Measurements from ENCODE around the gene RLF.
"Not testable (repeated sequence)": the region's sequence is repeated elsewhere in the genome, so short reads cannot be mapped to it uniquely, and the experiment has no call there.

The RLF gene

DNA sequence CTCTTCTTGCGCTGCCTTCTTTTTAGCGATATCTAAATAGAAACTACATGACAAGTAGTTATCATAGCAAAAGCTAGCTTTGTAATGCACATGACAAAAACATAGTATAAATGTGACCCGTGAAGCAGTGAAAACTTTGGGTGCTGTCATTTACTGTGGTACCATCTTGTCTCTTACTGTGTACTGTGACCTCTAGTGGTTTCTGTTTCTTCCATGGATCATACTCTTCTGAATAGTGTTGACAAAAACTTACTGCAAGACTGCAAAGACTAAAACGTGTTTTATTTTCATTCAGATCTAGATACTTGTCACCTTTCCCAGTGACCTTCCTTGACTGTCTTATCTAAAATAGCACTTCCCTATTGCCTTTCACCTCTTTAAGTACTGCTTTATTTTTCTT, 6.1 kb downstream of the RLF start:
- Histone ChIP-seq H3K4me3 (ENCODE audit: low read depth, low read length, poor library complexity, severe bottlenecking) (no peak overlapping the region), H3K36me3 (ENCODE audit: insufficient read depth, low read length) (no peaks in the 10 kb centered on the region; the same call in 1 of the 2 replicates), H3K79me2 (ENCODE audit: insufficient read depth, low read length) (peaks cover 96% of the 10 kb centered on the region), H3K9ac (ENCODE audit: low read length) (no peak overlapping the region), H3K4me2 (ENCODE audit: low read length) (no peak overlapping the region), H3F3A (ENCODE audit: insufficient read depth, low read length) (peaks cover 5% of the 10 kb centered on the region; the same call in 1 of the 2 replicates), H3K9me3 (ENCODE audit: low read length) (no peaks in the 10 kb centered on the region), H3K9me2 (ENCODE audit: low read depth, low read length) (no peaks in the 10 kb centered on the region), H3K27ac (ENCODE audit: low read depth, low read length, poor library complexity, severe bottlenecking) (no peak overlapping the region), H3K27me3 (ENCODE audit: insufficient read depth, low read length) (no peaks in the 10 kb centered on the region), H4K20me1 (ENCODE audit: insufficient read depth, low read length) (peaks cover 10% of the 10 kb centered on the region; the same call in 1 of the 2 replicates), H2AFZ (ENCODE audit: low read length) (no peak overlapping the region), H3K4me1 (ENCODE audit: insufficient read depth, low read length, severe bottlenecking) (peaks cover 31% of the 10 kb centered on the region)
- TF ChIP-seq EZH2 (IDR thresholded peaks at IDR 0.05; ENCODE audit: borderline replicate concordance, low read length), result no peak
- TF ChIP-seq, protein P1, sequence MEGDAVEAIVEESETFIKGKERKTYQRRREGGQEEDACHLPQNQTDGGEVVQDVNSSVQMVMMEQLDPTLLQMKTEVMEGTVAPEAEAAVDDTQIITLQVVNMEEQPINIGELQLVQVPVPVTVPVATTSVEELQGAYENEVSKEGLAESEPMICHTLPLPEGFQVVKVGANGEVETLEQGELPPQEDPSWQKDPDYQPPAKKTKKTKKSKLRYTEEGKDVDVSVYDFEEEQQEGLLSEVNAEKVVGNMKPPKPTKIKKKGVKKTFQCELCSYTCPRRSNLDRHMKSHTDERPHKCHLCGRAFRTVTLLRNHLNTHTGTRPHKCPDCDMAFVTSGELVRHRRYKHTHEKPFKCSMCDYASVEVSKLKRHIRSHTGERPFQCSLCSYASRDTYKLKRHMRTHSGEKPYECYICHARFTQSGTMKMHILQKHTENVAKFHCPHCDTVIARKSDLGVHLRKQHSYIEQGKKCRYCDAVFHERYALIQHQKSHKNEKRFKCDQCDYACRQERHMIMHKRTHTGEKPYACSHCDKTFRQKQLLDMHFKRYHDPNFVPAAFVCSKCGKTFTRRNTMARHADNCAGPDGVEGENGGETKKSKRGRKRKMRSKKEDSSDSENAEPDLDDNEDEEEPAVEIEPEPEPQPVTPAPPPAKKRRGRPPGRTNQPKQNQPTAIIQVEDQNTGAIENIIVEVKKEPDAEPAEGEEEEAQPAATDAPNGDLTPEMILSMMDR (IDR thresholded peaks at IDR 0.05; ENCODE audit: low read length), result no peak; the same call in 1 of the 2 replicates

DNA sequence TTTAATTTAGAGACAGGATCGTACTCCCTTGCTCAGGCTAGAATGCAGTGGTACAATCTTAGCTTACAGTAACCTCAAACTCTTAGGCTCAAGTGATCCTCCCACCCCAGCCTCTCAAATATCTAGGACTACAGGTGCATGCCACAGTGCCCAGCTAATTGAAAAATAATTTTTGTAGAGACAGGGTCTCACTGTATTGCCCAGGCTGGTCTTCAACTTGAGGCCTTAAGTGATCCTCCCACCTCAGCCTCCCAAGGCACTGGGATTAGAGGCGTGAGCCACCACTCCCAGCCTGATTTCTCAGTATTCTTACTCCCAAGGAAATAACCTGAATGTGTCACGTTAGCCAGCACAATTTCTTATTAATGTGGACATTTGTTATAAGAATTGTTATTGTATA, 9.8 kb downstream of the RLF start:
- no peak for TF ChIP-seq EZH2 (IDR thresholded peaks at IDR 0.05; ENCODE audit: borderline replicate concordance, low read length)
- TF ChIP-seq, protein P1 (IDR thresholded peaks at IDR 0.05; ENCODE audit: low read length), result no peak
- peaks cover 8% of the 10 kb centered on the region; the same call in 1 of the 2 replicates for H4K20me1 ChIP-seq (ENCODE audit: insufficient read depth, low read length)
- H3F3A ChIP-seq (ENCODE audit: insufficient read depth, low read length), result peaks cover 5% of the 10 kb centered on the region; the same call in 1 of the 2 replicates

DNA sequence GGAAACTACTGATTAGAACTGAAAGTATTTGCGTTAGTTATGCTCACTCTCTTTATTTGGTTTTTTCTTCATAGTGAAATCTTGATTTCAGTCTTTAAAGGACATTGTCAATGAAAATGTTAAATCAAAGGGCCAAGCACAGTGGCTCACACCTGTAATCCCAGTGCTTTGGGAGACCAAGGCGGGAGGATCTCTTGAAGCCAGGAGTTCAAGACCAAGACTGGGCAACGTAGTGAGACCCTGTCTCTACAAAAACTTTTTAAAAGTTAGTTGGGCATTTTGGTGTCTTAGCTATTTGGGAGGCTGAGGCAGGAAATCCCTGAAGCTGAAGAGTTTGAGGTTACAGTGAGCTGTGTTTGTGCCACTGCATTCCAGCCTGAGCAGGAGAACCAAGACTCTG, 13.6 kb downstream of the RLF start:
- H3K27ac ChIP-seq (ENCODE audit: low read depth, low read length, poor library complexity, severe bottlenecking), result no peak overlapping the region
- H3K4me2 ChIP-seq (ENCODE audit: low read length), result no peak overlapping the region
- peaks cover 5% of the 10 kb centered on the region; the same call in 1 of the 2 replicates for H3F3A ChIP-seq (ENCODE audit: insufficient read depth, low read length)
- H3K4me3 ChIP-seq (ENCODE audit: low read depth, low read length, poor library complexity, severe bottlenecking), result no peak overlapping the region
- no peaks in the 10 kb centered on the region for H3K4me1 ChIP-seq (ENCODE audit: insufficient read depth, low read length, severe bottlenecking)
- no peak for TF ChIP-seq EZH2 (IDR thresholded peaks at IDR 0.05; ENCODE audit: borderline replicate concordance, low read length)
- TF ChIP-seq, protein P1 (IDR thresholded peaks at IDR 0.05; ENCODE audit: low read length), result no peak
- H3K9me2 ChIP-seq (ENCODE audit: low read depth, low read length), result no peaks in the 10 kb centered on the region
- H3K79me2 ChIP-seq (ENCODE audit: insufficient read depth, low read length), result peaks cover 100% of the 10 kb centered on the region
- peaks cover 8% of the 10 kb centered on the region; the same call in 1 of the 2 replicates for H4K20me1 ChIP-seq (ENCODE audit: insufficient read depth, low read length)
- H3K27me3 ChIP-seq (ENCODE audit: insufficient read depth, low read length), result no peaks in the 10 kb centered on the region
- H3K36me3 ChIP-seq (ENCODE audit: insufficient read depth, low read length), result no peaks in the 10 kb centered on the region
- H2AFZ ChIP-seq (ENCODE audit: low read length), result no peak overlapping the region
- no peaks in the 10 kb centered on the region for H3K9me3 ChIP-seq (ENCODE audit: low read length)
- H3K9ac ChIP-seq (ENCODE audit: low read length), result no peak overlapping the region

More for the DNA sequence above, 9.8 kb downstream of the RLF start:
- H3K4me1 ChIP-seq (ENCODE audit: insufficient read depth, low read length, severe bottlenecking), result no peaks in the 10 kb centered on the region
- no peaks in the 10 kb centered on the region for H3K36me3 ChIP-seq (ENCODE audit: insufficient read depth, low read length)
- H3K4me2 ChIP-seq (ENCODE audit: low read length), result no peak overlapping the region
- H3K9me2 ChIP-seq (ENCODE audit: low read depth, low read length), result no peaks in the 10 kb centered on the region
- H2AFZ ChIP-seq (ENCODE audit: low read length), result no peak overlapping the region
- H3K27ac ChIP-seq (ENCODE audit: low read depth, low read length, poor library complexity, severe bottlenecking), result no peak overlapping the region
- H3K27me3 ChIP-seq (ENCODE audit: insufficient read depth, low read length), result no peaks in the 10 kb centered on the region
- H3K9ac ChIP-seq (ENCODE audit: low read length), result no peak overlapping the region
- no peak overlapping the region for H3K4me3 ChIP-seq (ENCODE audit: low read depth, low read length, poor library complexity, severe bottlenecking)
- H3K9me3 ChIP-seq (ENCODE audit: low read length), result no peaks in the 10 kb centered on the region
- peaks cover 96% of the 10 kb centered on the region for H3K79me2 ChIP-seq (ENCODE audit: insufficient read depth, low read length)

DNA sequence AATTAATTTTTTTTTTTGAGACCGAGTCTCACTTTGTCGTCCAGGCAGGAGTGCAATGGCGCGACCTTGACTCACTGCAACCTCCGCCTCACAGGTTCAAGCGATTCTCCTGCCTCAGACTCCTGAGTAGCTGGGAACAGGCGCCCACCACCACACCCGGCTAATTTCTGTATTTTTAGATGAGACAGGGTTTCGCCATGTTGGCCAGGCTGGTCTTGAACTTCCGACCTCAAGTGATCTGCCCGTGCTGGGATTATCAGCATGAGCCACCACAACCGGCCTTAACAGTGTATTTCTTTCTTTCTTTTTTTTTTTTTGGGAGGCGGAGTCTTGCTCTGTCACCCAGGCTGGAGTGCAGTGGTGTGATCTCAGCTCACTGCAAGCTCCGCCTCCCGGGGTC, 15.8 kb downstream of the RLF start:
- H3K79me2 ChIP-seq (ENCODE audit: insufficient read depth, low read length), result peaks cover 100% of the 10 kb centered on the region
- H3K36me3 ChIP-seq (ENCODE audit: insufficient read depth, low read length); H4K20me1 ChIP-seq (ENCODE audit: insufficient read depth, low read length); H3K9me3 ChIP-seq (ENCODE audit: low read length); H3K9ac ChIP-seq (ENCODE audit: low read length); H3F3A ChIP-seq (ENCODE audit: insufficient read depth, low read length); H3K4me1 ChIP-seq (ENCODE audit: insufficient read depth, low read length, severe bottlenecking); H3K4me2 ChIP-seq (ENCODE audit: low read length); H2AFZ ChIP-seq (ENCODE audit: low read length); H3K27me3 ChIP-seq (ENCODE audit: insufficient read depth, low read length); H3K4me3 ChIP-seq (ENCODE audit: low read depth, low read length, poor library complexity, severe bottlenecking); H3K27ac ChIP-seq (ENCODE audit: low read depth, low read length, poor library complexity, severe bottlenecking); H3K9me2 ChIP-seq (ENCODE audit: low read depth, low read length): not testable (repeated sequence)
